Measurements from ENCODE around the gene TIGD3. TPM values are rescaled to one million over a fixed set of nuclear protein-coding genes. Genes with fewer than 3 reads are reported as not detected.

The TIGD3 gene
- total RNA-seq, 1 experiment from 2014 or later, result 3.0 TPM

GRCh38 chr11:65389294-65389980, 34.9 kb downstream of the TIGD3 start:
- Mint-ChIP-seq H3K27ac (ENCODE audit: unreplicated experiment) (peak overlapping the region; percentile 50), H3K4me1 (ENCODE audit: low read depth, unreplicated experiment) (peaks cover 6% of the 10 kb centered on the region), H3K36me3 (ENCODE audit: insufficient read depth, unreplicated experiment) (peaks cover 25% of the 10 kb centered on the region), H3K27me3 (ENCODE audit: insufficient read depth, unreplicated experiment) (no peaks in the 10 kb centered on the region), H3K9me3 (ENCODE audit: unreplicated experiment) (no peaks in the 10 kb centered on the region), H3K4me3 (ENCODE audit: unreplicated experiment) (no peak overlapping the region)
- no peaks in the 10 kb centered on the region; the same call in 1 of the 2 replicates for H3K36me3 ChIP-seq (ENCODE audit: control insufficient read depth, insufficient read depth, low read length)
- H3K27me3 ChIP-seq (replicated peaks; ENCODE audit: control insufficient read depth, insufficient read depth, low read length), result no peaks in the 10 kb centered on the region
- intact Hi-C loops (cut with micrococcal nuclease; ENCODE audit: unreplicated experiment), result no loop called here
- no peaks in the 10 kb centered on the region for H3K9me3 ChIP-seq
- ChIA-PET CTCF (no interaction called here), POLR2A (no interaction called here)
- peaks cover 15% of the 10 kb centered on the region for H3K4me1 ChIP-seq
- H3K4me3 ChIP-seq (ENCODE audit: low read depth, low read length), result no peak overlapping the region
- BruUV-seq (replicated peaks), result no TSS peak
- no peak for DNase-seq
- no peak for TF ChIP-seq CTCF (IDR thresholded peaks at IDR 0.05; ENCODE audit: insufficient read depth in 1 of 2, low read depth in 1 of 2, low read length in 1 of 2, severe bottlenecking in 1 of 2, unreplicated experiment in 1 of 2)

DNA sequence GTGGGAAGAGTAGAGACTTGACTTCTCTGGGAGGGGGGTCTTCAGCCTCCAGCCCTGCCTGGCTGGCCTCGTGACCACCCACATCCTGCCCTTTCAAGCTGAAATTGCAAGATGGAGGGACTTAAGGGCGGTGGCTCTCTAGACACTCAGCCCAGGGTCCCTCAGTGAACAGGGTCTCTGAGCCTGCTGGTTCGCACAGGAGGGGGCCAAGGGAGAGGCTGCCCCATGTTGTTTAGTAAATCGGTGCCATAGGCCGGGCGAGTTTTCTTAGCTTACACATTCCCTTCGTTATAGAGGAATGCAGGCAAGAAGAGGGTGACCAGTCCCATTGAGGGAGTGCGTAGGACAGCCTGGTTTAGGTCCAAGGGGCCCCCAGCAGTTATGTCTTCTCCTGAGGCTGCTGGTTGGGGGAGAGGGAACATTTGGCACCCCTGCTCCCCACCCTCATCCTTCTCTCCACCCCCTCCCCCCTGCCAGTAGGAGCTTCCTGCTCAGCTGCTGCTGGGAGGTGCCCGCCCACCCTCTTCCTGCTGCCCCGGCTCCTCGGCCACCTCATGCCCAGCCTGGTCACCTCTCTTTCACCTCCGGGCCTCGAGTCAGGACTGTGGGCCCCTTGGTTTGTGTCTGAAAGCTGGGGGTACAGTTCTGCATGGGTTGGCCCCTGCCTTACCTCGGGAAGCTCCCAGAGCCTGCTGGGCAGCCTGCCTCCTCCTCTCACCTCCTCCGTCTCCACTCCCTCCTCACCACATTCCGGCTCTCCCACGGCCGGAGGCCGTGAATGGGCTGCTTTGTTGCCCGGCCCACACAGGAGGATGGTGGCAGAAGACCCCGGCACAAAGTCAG, 35.8 kb downstream of the TIGD3 start:
- H3K4me3 ChIP-seq (ENCODE audit: low read depth, low read length), result no peak overlapping the region
- no TSS peak for BruUV-seq (replicated peaks)

More for the DNA sequence above, 35.8 kb downstream of the TIGD3 start:
- H3K36me3 Mint-ChIP-seq (ENCODE audit: insufficient read depth, unreplicated experiment), result peaks cover 25% of the 10 kb centered on the region
- peaks cover 13% of the 10 kb centered on the region for H3K4me1 ChIP-seq
- no peak overlapping the region for H3K4me3 Mint-ChIP-seq (ENCODE audit: unreplicated experiment)
- POLR2A ChIA-PET, result interaction anchor here (0.7 kb wide), 1 partner anchor 22 kb away, joined by 6 read pairs; no protein-coding TSS in a partner anchor
- H3K36me3 ChIP-seq (ENCODE audit: control insufficient read depth, insufficient read depth, low read length), result no peaks in the 10 kb centered on the region; the same call in 1 of the 2 replicates
- no peak for DNase-seq
- no peaks in the 10 kb centered on the region for H3K27me3 Mint-ChIP-seq (ENCODE audit: insufficient read depth, unreplicated experiment)
- H3K27ac Mint-ChIP-seq (ENCODE audit: unreplicated experiment), result peak overlapping the region; percentile 50
- intact Hi-C loops (cut with micrococcal nuclease; ENCODE audit: unreplicated experiment), result no loop called here
- CTCF ChIA-PET, result interaction anchor here (0.5 to 1.0 kb wide), 2 partner anchors 19 to 607 kb away, joined by 4 to 11 read pairs; no protein-coding TSS in a partner anchor
- no peak for TF ChIP-seq CTCF (IDR thresholded peaks at IDR 0.05; ENCODE audit: insufficient read depth in 1 of 2, low read depth in 1 of 2, low read length in 1 of 2, severe bottlenecking in 1 of 2, unreplicated experiment in 1 of 2)
- H3K27me3 ChIP-seq (replicated peaks; ENCODE audit: control insufficient read depth, insufficient read depth, low read length), result no peaks in the 10 kb centered on the region
- H3K9me3 ChIP-seq, result no peaks in the 10 kb centered on the region
- no peaks in the 10 kb centered on the region for H3K9me3 Mint-ChIP-seq (ENCODE audit: unreplicated experiment)
- peaks cover 6% of the 10 kb centered on the region for H3K4me1 Mint-ChIP-seq (ENCODE audit: low read depth, unreplicated experiment)
